IPS-18c (cell line): Measurements from ENCODE around the gene TAF15.

ENCODE experiments used
- H3K4me3 ChIP-seq: 2 replicates; pipeline ENCODE4 v1.7.0; 2013; ENCODE audit warnings: low read depth, mild to moderate bottlenecking, low read length, moderate library complexity; ENCODE audit not compliant: insufficient read depth
- H3K9me3 ChIP-seq: one replicate; pipeline ENCODE4 v1.6.1; 2013; ENCODE audit warnings: mild to moderate bottlenecking, low read length, moderate library complexity; ENCODE audit not compliant: control insufficient read depth, insufficient read depth

The TAF15 gene

DNA sequence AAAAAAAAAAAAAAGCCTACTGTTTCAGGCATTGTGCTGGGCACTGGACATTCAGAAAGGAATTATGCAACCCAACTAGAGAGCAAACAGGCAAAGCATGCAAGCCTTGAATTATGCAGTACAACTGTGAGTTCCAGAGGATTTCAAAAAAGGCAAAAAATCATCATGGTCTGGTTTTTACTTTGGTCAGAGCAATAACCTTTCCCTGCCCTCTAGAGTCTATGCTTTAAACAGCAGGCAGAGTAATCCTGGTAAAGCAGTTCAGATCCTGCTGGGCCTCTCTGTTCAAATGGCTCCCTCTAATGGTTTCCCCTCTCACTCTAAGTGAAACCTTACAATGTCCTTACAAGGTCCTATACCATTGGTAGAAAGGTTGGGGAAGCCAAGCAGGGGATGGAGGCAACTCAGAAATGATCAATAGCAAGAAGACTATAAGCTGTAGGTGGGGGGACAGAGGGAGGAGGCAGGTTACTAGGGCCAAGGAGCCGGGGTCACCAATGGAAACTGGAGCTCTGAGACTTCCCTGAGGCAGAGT is 4.6 kb upstream of the TAF15 start:
- Histone ChIP-seq H3K9me3 (no peaks in the 10 kb centered on the region), H3K4me3 (no peak overlapping the region)

DNA sequence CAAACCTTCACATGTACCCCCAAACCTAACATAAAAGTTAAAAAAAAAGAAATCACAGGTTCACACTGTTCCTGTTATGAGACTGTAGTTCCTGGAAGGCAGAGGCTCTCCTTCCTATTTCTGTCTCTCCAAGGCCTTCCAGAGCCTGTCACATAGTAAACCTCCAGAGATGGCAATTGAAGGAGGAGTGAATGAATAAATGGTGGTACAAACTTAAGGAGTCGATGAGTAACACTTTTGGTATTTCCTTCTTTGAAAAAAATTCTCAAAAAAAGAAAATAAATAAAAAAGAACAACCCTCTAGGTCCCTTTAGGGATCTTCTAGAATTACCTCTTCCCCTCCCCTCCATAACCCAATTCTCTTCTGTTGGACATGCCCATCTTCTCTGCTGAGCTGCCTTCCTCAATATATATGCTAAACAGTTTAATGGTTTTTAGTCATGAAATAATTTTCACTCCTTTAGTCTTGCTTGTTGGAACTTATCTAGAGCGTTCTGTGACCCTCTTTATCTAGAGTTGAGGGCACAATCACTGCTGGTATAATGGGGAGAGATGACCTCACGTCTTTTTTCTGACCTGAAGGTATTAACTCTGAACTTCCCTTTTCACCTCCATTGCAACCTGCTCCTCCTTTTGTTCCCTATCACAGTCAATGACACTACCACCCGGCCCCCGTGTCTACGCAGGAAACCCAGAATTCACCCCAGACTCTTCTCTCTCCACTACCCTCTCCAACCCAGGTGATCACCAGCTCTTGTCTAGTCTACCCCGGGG is 1.7 kb upstream of the TAF15 start:
- H3K4me3 ChIP-seq, result no peak overlapping the region
- no peaks in the 10 kb centered on the region for H3K9me3 ChIP-seq

DNA sequence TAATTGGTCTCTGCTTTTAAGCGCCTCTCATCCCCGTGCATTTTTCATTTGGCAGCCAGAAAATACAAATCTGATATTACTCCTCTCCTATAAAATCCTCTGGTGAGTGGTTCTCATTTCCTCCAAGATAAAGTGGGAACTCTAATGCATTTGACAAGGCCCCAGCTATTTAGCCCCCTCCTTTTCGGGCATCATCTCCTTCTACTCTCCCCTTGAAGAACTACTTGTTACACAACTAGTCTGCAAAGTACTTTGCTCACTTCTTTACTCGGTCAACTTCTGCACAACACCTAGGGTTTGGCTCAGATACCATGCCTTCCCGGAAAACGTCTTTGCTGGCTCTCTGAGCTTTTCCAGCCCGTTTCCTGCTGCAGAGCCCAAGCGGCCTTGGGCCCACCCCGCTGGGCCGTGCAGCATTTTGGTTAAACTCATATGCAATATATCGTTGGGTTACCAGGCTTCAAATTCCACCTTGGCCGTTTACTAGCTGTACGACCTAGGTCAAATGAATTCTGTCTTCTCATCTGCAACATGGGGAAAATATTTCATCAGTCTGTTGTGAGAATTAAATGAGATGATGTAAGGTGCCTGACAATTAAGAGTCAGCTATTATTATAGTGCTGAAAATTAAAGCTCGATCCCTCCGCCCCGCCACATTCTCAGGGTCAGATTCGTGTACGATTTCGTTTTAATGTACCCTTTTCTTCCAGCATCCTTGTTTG is 883 bp upstream of the TAF15 start:
- H3K9me3 ChIP-seq, result no peaks in the 10 kb centered on the region

DNA sequence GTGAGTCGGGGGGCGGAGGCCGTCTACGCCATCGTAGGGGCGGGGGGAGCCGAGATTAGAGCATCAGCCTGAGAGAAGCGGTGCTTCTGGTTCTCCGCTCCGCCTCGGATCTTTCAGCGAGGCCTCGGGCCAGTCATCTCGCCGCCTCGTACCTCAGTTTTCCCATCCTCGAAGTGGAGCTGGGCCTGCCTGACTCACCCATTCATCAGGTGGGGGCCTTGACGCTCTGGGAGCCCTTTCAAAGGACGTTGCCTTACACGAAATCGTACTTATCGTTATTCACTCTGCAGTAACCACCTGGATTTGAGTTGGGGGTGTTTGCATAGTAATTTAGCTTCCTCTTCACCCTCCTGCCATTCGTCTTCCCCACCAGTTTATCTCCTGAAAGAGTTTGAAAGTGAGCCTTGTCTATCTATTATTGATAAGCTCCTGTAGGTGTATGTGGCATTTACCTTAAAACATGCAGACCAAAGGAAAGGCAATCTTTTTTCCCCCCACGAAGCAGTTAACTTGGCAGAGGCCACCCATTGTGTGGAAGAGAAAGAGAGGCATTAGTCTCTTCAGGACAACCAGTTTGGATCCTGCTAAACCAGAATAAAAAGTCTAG is 674 bp downstream of the TAF15 start:
- Histone ChIP-seq H3K9me3 (no peaks in the 10 kb centered on the region), H3K4me3 (peak overlapping the region; percentile 96)

More for the DNA sequence above, 883 bp upstream of the TAF15 start:
- peak overlapping the region; percentile 96; the same call in 1 of the 2 replicates for H3K4me3 ChIP-seq

DNA sequence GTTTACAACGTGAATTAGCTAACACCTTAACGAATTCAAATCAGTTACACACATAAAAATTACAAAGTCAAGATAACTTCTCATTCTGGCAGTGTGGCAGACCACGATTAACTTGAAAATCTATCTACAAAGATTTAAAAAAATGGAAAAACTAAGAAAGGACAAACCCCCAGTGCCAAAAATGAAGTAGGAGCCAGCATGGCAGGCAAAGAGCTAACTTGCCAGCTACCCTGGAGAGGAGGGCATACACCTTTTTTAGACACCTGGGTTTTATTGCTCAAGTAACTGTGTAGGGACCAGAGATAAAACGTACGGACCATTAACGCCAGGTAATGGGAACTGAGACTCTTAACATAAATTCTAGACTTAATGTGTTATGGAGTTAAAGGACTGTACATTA is 2.5 kb downstream of the TAF15 start:
- H3K4me3 ChIP-seq, result no peak overlapping the region
- no peaks in the 10 kb centered on the region for H3K9me3 ChIP-seq

DNA sequence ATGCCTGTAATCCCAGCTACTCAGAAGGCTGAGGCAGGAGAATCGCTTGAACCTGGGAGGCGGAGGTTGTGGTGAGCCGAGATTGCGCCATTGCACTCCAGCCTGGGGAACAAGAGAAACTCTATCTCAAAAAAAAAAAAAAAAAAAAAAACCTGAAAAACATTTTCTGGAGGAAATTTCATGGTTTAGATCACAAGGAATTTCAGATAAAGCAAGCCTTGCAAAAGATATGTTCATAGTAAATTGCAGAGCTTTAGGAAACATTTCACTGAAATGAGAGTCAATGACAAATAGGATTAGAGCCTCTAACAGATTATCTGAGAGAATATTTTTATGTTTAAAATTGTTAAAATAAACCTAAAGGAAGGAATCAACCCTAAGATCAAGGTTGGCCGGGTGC is 3.2 kb downstream of the TAF15 start:
- Histone ChIP-seq H3K9me3 (no peaks in the 10 kb centered on the region), H3K4me3 (no peak overlapping the region)

DNA sequence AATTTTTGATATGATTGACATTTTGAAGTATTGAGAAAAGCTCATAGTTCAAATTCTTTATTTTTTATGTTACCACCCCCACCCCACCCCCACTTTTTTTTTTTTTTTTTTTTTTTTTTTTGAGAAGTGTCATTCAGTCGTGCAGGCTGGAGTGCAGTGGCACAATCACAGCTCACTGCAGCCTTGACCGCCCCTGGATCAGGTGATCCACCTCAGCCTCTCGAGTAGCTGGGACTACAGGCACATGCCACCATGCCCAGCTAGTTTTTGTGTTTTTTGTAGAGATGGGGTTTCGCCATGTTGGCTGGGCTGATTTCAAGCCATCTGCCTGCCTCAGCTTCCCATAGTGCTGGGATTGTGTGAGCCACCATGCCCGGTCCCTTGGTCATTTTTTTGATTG is 7.4 kb downstream of the TAF15 start:
- H3K4me3 ChIP-seq, result no peak overlapping the region

DNA sequence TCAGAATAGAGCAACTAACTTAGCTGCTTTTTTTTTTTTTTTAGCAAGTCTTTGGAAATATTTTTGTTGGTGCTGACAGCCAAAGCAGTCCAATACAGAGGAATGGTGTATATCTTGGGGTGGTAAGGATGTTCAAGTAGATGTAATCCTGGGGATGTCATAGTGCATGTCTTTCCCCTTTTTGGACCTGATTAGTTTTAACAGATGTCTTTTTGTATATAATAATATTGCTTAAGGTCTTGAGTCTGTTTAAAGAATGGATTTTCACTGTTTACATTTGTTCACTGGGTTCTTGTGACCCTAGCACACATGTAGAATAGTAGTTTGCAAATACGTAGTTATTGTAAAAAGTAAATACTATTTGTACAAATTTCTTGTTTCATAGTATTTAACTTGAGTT is 7.9 kb downstream of the TAF15 start:
- Histone ChIP-seq H3K9me3 (no peaks in the 10 kb centered on the region), H3K4me3 (no peak overlapping the region)

More for the DNA sequence above, 7.4 kb downstream of the TAF15 start:
- H3K9me3 ChIP-seq, result no peaks in the 10 kb centered on the region

DNA sequence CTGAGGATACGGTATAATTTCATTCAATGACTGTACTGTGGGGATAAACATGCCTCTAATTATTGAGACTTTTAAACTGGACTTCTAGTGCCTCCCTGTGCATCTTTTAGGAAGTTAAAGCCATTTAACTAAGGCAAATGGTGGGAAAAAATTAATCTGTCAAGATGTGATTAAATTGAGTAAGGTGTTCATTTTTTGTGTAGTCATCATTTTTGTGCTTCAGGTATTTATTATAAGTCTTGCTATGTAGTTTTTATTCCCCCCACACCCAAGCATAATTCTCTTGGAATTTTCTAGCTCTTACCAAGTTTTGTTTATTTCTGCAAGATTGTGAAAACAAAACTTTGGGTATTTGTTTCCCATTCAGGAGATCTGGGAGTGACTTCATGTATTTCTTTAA is 10.2 kb downstream of the TAF15 start:
- H3K9me3 ChIP-seq, result no peaks in the 10 kb centered on the region
- no peak overlapping the region for H3K4me3 ChIP-seq

DNA sequence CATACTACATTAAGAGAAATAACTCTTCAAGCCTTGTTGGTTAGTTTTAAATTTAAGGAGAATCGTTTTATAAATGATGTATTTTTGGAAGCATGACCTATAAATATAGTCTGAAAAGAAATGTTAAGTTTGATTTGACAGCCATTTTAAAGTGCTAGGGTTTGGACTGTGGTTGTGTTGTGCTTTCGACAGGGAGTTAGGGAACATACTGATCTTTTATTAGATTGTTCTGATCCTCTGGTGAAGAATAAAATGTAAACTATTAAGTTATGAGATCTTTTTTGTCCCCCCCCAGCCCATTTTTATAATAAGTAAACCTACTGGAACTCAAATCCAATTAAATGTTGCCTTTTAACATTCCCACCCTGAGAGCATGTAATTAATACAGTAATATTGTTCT is 12.0 kb downstream of the TAF15 start:
- Histone ChIP-seq H3K9me3 (no peaks in the 10 kb centered on the region), H3K4me3 (no peak overlapping the region)

DNA sequence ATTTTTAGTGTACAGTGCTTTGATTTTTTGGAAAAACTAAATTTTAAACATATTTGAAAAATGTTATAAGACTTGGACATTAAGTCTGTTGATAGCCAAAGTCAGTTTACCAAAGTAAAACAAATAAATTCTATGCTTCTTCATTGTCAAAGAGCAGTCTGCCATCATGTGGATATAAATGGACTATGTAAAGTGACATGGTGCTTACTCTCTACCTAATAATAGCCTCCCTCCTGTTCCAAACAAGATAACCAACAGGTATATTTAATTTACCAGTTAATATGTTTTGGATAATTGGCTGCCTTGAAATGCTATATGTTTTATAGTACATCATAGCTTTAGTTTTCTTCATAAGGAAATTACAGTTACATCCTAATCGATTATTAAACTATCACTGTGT is 15.9 kb downstream of the TAF15 start:
- Histone ChIP-seq H3K9me3 (no peaks in the 10 kb centered on the region), H3K4me3 (no peak overlapping the region)

DNA sequence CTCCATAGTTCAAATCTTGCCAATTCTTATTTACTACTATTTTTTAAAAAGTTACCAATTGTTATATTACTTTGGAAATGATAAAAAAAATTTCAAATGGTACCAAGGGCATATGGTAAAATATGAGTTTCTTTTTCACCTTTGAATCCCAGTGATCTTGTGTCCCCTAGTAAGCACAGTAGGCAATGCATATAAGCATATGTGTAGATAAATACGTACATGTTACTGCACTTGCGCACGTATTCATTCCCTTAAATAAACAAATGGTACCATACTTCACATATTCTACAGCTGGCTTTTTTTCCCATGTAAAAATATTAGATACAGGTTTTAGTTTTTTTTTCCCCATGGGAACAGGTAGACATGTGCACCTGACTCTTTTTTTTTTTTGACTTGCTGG is 31.8 kb downstream of the TAF15 start:
- no peak overlapping the region for H3K4me3 ChIP-seq
- peaks cover 4% of the 10 kb centered on the region for H3K9me3 ChIP-seq

DNA sequence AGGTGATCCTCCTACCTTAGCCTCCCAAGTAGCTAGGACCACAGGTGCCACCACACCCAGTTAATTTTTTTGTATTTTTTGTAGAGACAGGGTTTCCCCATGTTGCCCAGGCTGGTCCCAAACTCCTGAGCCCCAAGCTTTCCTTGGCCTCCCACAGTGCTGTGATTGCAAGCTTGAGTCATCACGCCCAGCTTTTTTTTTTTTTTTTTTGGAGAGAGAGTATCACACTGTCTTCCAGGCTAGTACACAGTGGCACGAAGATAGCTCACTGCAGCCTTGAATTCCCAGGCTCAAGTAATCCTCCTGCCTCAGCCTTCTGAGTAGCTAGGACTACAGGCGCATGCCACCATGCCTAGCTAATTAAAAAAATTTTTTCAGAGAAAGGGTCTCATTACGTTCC is 32.2 kb downstream of the TAF15 start:
- H3K9me3 ChIP-seq, result peaks cover 4% of the 10 kb centered on the region
- no peak overlapping the region for H3K4me3 ChIP-seq

DNA sequence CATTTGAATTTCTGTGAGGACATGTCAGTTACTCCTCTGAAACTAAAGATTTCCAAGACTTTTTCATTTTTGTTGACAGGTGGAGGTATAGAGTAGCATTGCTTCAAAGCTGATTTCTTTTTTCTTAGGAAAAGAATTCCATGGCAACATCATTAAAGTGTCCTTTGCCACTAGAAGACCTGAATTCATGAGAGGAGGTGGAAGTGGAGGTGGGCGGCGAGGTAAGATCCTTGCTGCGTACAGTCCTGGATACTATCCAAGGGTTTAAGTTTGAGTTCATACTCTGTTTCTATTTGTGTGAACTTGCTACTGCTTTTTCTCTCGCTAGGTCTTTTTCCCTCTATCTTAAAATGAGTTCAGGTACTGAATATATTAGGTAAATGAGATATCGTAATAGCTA is 33.0 kb downstream of the TAF15 start:
- Histone ChIP-seq H3K4me3 (no peak overlapping the region), H3K9me3 (peaks cover 4% of the 10 kb centered on the region)

DNA sequence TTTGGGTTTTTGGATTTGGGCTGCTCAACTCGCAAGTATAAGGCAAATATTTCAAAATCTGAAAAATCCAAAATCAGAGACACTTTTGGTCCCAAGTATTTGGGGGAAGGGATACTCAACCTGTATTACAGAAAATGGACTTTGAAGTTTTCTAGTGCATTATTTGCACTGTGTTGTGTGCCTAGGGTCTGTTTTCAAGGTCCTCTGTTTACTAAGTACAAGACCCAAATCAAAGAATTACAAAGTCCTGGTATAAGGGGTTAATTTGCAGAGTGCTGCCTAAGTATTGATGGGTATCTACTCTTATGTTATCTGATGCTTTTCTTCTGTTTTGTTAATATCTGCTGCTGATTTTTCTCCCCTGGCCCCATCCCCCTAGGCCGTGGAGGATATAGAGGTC is 34.4 kb downstream of the TAF15 start:
- Histone ChIP-seq H3K9me3 (peaks cover 4% of the 10 kb centered on the region), H3K4me3 (no peak overlapping the region)

DNA sequence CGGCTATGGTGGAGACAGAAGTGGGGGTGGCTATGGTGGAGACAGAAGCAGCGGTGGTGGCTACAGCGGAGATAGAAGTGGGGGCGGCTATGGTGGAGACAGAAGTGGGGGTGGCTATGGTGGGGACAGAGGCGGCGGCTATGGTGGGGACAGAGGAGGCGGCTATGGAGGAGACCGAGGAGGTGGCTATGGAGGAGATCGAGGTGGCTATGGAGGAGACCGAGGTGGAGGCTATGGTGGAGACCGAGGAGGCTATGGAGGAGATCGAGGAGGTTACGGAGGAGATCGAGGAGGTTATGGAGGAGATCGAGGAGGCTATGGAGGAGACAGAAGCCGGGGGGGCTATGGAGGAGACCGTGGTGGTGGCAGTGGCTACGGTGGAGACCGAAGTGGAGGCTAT is 35.3 kb downstream of the TAF15 start:
- peaks cover 4% of the 10 kb centered on the region for H3K9me3 ChIP-seq

DNA sequence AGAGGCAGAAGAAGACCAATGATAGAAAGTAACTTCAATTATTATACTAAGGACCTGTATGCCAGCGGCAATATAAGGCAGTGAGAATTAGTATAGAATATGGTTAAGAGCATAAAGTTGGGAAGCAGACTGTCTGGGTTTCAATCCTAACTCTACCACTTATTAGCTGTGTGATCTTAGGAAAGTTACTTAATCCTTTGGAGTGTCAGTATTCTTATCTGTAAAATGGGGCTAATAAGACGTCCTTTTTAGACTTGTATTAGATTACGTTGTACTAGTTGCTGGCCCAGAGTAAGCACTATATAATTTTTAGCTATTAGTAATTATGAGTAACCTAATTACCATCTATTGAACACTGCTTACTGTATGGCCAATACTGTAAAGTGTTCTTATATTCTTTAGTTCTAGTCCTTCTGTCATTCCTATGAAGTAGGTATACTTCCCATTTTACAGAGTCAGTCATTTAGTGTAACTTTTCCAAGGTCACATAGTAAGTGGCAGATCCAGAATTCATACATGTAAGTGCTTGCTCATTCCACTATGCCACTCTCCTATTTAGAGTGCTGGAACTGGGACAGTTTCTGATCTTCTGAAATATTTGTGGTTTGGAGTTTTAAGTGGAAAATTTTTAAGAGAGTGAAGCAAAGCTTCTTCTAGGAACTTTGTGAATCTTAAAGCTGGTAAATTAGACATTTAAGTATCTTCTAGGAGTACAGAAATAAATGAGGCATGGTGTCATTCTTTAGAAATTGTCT is 36.9 kb downstream of the TAF15 start:
- Histone ChIP-seq H3K4me3 (no peak overlapping the region), H3K9me3 (peaks cover 4% of the 10 kb centered on the region)

More for the DNA sequence above, 35.3 kb downstream of the TAF15 start:
- no peak overlapping the region for H3K4me3 ChIP-seq
